Breast epithelium (tissue), 3 donors: ENCODE data around the gene OLFML3.

Experiments used
- CTCF ChIP-seq, 3 donors: fragments of 450-650 bp; IDR thresholded peaks; one replicate each; pipeline ENCODE4 v1.5.1; 2016 to 2017; ENCODE audit warnings: antibody characterized with exemption in 3 of 3, mild to moderate bottlenecking in 3 of 3, moderate library complexity in 3 of 3
- POLR2A ChIP-seq: fragments of 450-650 bp; IDR thresholded peaks from one replicate; pipeline ENCODE4 v1.6.1; 2016; ENCODE audit warnings: antibody characterized with exemption, mild to moderate bottlenecking, moderate library complexity

GRCh38 chr1:113983826-113984225 lies 4.6 kb downstream of the OLFML3 start:
- TF ChIP-seq POLR2A (no peak), CTCF (IDR thresholded peaks at IDR 0.05) (no peak)
